ENCODE results near the gene ECE1. TPM values are rescaled to one million over a fixed set of nuclear protein-coding genes. Genes with fewer than 3 reads are reported as not detected.

ECE1 gene
- total and polyA plus RNA-seq, 9 donors, result 18.0 to 40.0 (median 33.0) TPM

- no peaks in the 10 kb centered on the region for H3K9me3 ChIP-seq (replicated peaks; ENCODE audit: control insufficient read depth, low read depth, low read length)
- no peaks in the 10 kb centered on the region for H3K27me3 ChIP-seq (ENCODE audit: control insufficient read depth, insufficient read depth, low read length)
- DNase-seq, result no peak
- H3K27ac ChIP-seq (ENCODE audit: low read length), result no peak overlapping the region
- H3K4me3 ChIP-seq (ENCODE audit: low read length), result no peak overlapping the region
- H3K4me1 ChIP-seq (ENCODE audit: control insufficient read depth, insufficient read depth, low read length), result peaks cover 25% of the 10 kb centered on the region
- H3K36me3 ChIP-seq (ENCODE audit: control insufficient read depth, insufficient read depth, low read length), result no peaks in the 10 kb centered on the region
- WGBS (ENCODE audit: insufficient coverage), result 58% methylated on average over 3 of the region's 4 CpGs
Observed at GRCh38 chr1:21299780-21300395, 9.6 kb upstream of the ECE1 start.

- Histone ChIP-seq H3K27me3 (ENCODE audit: control insufficient read depth, insufficient read depth, low read length) (peaks cover 2% of the 10 kb centered on the region), H3K36me3 (ENCODE audit: control insufficient read depth, insufficient read depth, low read length) (no peaks in the 10 kb centered on the region), H3K4me3 (ENCODE audit: low read length) (no peak overlapping the region), H3K9me3 (replicated peaks; ENCODE audit: control insufficient read depth, low read depth, low read length) (no peaks in the 10 kb centered on the region), H3K4me1 (ENCODE audit: control insufficient read depth, insufficient read depth, low read length) (peaks cover 31% of the 10 kb centered on the region), H3K27ac (ENCODE audit: low read length) (no peak overlapping the region)
- 82% methylated on average over 3 of the region's 3 CpGs for WGBS (ENCODE audit: insufficient coverage)
- no peak for DNase-seq
Observed at GRCh38 chr1:21298981-21299391, 8.7 kb upstream of the ECE1 start.

DNA sequence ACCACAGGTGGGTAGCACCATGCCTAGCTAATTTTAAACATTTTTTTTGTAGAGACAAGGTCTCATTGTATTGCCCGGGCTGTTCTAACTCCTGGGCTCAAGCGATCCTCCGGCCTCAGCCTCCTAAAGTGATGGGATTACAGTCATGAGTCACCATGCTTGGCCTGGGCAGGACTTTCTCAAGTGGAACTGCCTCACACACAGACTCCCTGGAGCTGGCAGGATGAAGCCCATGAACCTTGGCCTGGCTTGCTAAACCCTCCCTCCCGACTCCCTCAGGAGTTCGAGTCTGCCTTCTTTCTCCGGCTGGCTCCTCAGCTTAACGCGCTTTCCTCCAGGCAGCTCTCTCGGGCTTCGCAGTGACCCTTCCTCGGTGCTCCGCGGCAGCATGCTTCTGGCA, 7.7 kb upstream of the ECE1 start:
- peaks cover 34% of the 10 kb centered on the region for H3K4me1 ChIP-seq (ENCODE audit: control insufficient read depth, insufficient read depth, low read length)
- no peak overlapping the region for H3K27ac ChIP-seq (ENCODE audit: low read length)
- H3K4me3 ChIP-seq (ENCODE audit: low read length), result no peak overlapping the region
- WGBS (ENCODE audit: insufficient coverage), result 74% methylated on average over 13 of the region's 13 CpGs
- DNase-seq, result no peak
- H3K36me3 ChIP-seq (ENCODE audit: control insufficient read depth, insufficient read depth, low read length), result no peaks in the 10 kb centered on the region
- H3K27me3 ChIP-seq (ENCODE audit: control insufficient read depth, insufficient read depth, low read length), result peaks cover 5% of the 10 kb centered on the region
- H3K9me3 ChIP-seq (replicated peaks; ENCODE audit: control insufficient read depth, low read depth, low read length), result no peaks in the 10 kb centered on the region

GRCh38 chr1:21296509-21297354, 6.5 kb upstream of the ECE1 start:
- Histone ChIP-seq H3K27me3 (ENCODE audit: control insufficient read depth, insufficient read depth, low read length) (peaks cover 5% of the 10 kb centered on the region), H3K36me3 (ENCODE audit: control insufficient read depth, insufficient read depth, low read length) (no peaks in the 10 kb centered on the region), H3K9me3 (replicated peaks; ENCODE audit: control insufficient read depth, low read depth, low read length) (no peaks in the 10 kb centered on the region), H3K4me3 (ENCODE audit: low read length) (no peak overlapping the region), H3K4me1 (ENCODE audit: control insufficient read depth, insufficient read depth, low read length) (peaks cover 28% of the 10 kb centered on the region), H3K27ac (ENCODE audit: low read length) (no peak overlapping the region)
- WGBS (ENCODE audit: insufficient coverage), result 71% methylated on average over 5 of the region's 7 CpGs
- DNase-seq, result no peak

- peaks cover 36% of the 10 kb centered on the region for H3K4me1 ChIP-seq (ENCODE audit: control insufficient read depth, insufficient read depth, low read length)
Observed at GRCh38 chr1:21295545-21295944, 5.3 kb upstream of the ECE1 start.

DNA sequence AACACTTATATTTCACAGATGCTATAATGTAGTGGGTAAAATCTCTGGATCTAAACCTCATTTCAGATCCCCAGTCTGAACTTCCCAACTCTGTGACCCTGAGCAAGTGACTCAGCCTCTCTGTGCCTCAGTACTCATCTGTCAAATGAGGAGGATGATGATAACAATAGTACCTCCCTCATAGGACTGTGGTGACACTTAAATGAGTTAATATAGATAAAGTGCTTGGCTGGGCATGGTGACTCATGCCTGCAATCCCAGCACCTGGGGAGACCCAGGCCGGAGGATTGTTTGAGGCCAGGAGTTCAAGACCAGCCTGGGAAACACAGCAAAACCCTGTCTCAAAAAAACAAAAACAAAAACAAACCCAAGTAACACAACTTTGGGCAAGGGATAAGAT, 4.7 kb upstream of the ECE1 start:
- Histone ChIP-seq H3K27ac (ENCODE audit: low read length) (peak overlapping the region; percentile 13), H3K4me3 (ENCODE audit: low read length) (no peak overlapping the region), H3K36me3 (ENCODE audit: control insufficient read depth, insufficient read depth, low read length) (no peaks in the 10 kb centered on the region), H3K9me3 (replicated peaks; ENCODE audit: control insufficient read depth, low read depth, low read length) (no peaks in the 10 kb centered on the region), H3K4me1 (ENCODE audit: control insufficient read depth, insufficient read depth, low read length) (peaks cover 35% of the 10 kb centered on the region), H3K27me3 (ENCODE audit: control insufficient read depth, insufficient read depth, low read length) (peaks cover 9% of the 10 kb centered on the region)
- WGBS (ENCODE audit: insufficient coverage), result no CpG with 5 or more reads among the region's 1 CpG
- no peak for DNase-seq

More at GRCh38 chr1:21295545-21295944, 5.3 kb upstream of the ECE1 start:
- H3K27me3 ChIP-seq (ENCODE audit: control insufficient read depth, insufficient read depth, low read length), result peaks cover 7% of the 10 kb centered on the region
- no peak for DNase-seq
- no peak overlapping the region for H3K4me3 ChIP-seq (ENCODE audit: low read length)
- H3K36me3 ChIP-seq (ENCODE audit: control insufficient read depth, insufficient read depth, low read length), result no peaks in the 10 kb centered on the region
- H3K27ac ChIP-seq (ENCODE audit: low read length), result no peak overlapping the region
- WGBS (ENCODE audit: insufficient coverage), result 86% methylated on average over 3 of the region's 6 CpGs
- no peaks in the 10 kb centered on the region for H3K9me3 ChIP-seq (replicated peaks; ENCODE audit: control insufficient read depth, low read depth, low read length)

GRCh38 chr1:21294266-21294989, 4.2 kb upstream of the ECE1 start:
- 65% methylated on average over 3 of the region's 13 CpGs for WGBS (ENCODE audit: insufficient coverage)
- no peaks in the 10 kb centered on the region for H3K9me3 ChIP-seq (replicated peaks; ENCODE audit: control insufficient read depth, low read depth, low read length)
- H3K27ac ChIP-seq (ENCODE audit: low read length), result peak overlapping the region; percentile 65
- H3K4me1 ChIP-seq (ENCODE audit: control insufficient read depth, insufficient read depth, low read length), result peaks cover 37% of the 10 kb centered on the region
- H3K36me3 ChIP-seq (ENCODE audit: control insufficient read depth, insufficient read depth, low read length), result no peaks in the 10 kb centered on the region
- H3K4me3 ChIP-seq (ENCODE audit: low read length), result no peak overlapping the region
- peaks cover 11% of the 10 kb centered on the region for H3K27me3 ChIP-seq (ENCODE audit: control insufficient read depth, insufficient read depth, low read length)
- no peak for DNase-seq

- H3K4me1 ChIP-seq (ENCODE audit: control insufficient read depth, insufficient read depth, low read length), result peaks cover 41% of the 10 kb centered on the region
- H3K36me3 ChIP-seq (ENCODE audit: control insufficient read depth, insufficient read depth, low read length), result no peaks in the 10 kb centered on the region
- no peak overlapping the region for H3K4me3 ChIP-seq (ENCODE audit: low read length)
- H3K9me3 ChIP-seq (replicated peaks; ENCODE audit: control insufficient read depth, low read depth, low read length), result no peaks in the 10 kb centered on the region
- peaks cover 14% of the 10 kb centered on the region for H3K27me3 ChIP-seq (ENCODE audit: control insufficient read depth, insufficient read depth, low read length)
- WGBS (ENCODE audit: insufficient coverage), result 63% methylated on average over 6 of the region's 17 CpGs
- no peak for DNase-seq
- H3K27ac ChIP-seq (ENCODE audit: low read length), result peak overlapping the region; percentile 65
Observed at GRCh38 chr1:21293537-21294265, 3.4 kb upstream of the ECE1 start.

- no peaks in the 10 kb centered on the region for H3K36me3 ChIP-seq (ENCODE audit: control insufficient read depth, insufficient read depth, low read length)
- H3K4me1 ChIP-seq (ENCODE audit: control insufficient read depth, insufficient read depth, low read length), result peaks cover 41% of the 10 kb centered on the region
- DNase-seq, result no peak
- no peaks in the 10 kb centered on the region for H3K9me3 ChIP-seq (replicated peaks; ENCODE audit: control insufficient read depth, low read depth, low read length)
- no peak overlapping the region for H3K4me3 ChIP-seq (ENCODE audit: low read length)
- H3K27me3 ChIP-seq (ENCODE audit: control insufficient read depth, insufficient read depth, low read length), result peaks cover 14% of the 10 kb centered on the region
- 50% methylated on average over 5 of the region's 9 CpGs for WGBS (ENCODE audit: insufficient coverage)
- peak overlapping the region; percentile 65 for H3K27ac ChIP-seq (ENCODE audit: low read length)
Observed at GRCh38 chr1:21292984-21293536, 2.8 kb upstream of the ECE1 start.

Measured in muscle of leg (tissue), 11 donors.